Subcutaneous abdominal adipose tissue (tissue), 5 donors: ENCODE data around the gene AJM1.

Source experiments
- H3K27ac ChIP-seq: one replicate; pipeline ENCODE4 v1.7.0; 2013; ENCODE audit warnings: low read depth, mild to moderate bottlenecking, inconsistent platforms, low read length, moderate library complexity
- H3K27me3 ChIP-seq, 5 donors: one replicate each; pipeline ENCODE4 v1.7.0; 2013; ENCODE audit warnings: low read length in 5 of 5, inconsistent platforms in 1 of 5; ENCODE audit not compliant: control insufficient read depth in 5 of 5, insufficient read depth in 4 of 5
- H3K36me3 ChIP-seq, 5 donors: one replicate each; pipeline ENCODE4 v1.7.0; 2013; ENCODE audit warnings: low read length in 5 of 5; ENCODE audit not compliant: control insufficient read depth in 5 of 5, insufficient read depth in 5 of 5
- H3K4me1 ChIP-seq, 5 donors: one replicate each; pipeline ENCODE4 v1.7.0; 2013; ENCODE audit warnings: low read length in 5 of 5, mild to moderate bottlenecking in 3 of 5, moderate library complexity in 1 of 5; ENCODE audit not compliant: control insufficient read depth in 5 of 5, insufficient read depth in 5 of 5
- H3K4me3 ChIP-seq, 5 donors: one replicate each; pipeline ENCODE4 v1.7.0; 2013; ENCODE audit warnings: low read length in 5 of 5, low read depth in 1 of 5
- H3K9ac ChIP-seq, 5 donors: one replicate each; pipeline ENCODE4 v1.7.0; 2013; ENCODE audit warnings: low read length in 5 of 5, mild to moderate bottlenecking in 4 of 5, moderate library complexity in 3 of 5
- H3K9me3 ChIP-seq, 5 donors: one replicate each; pipeline ENCODE4 v1.7.0; 2013; ENCODE audit warnings: low read length in 5 of 5; ENCODE audit not compliant: control insufficient read depth in 5 of 5
- donor health status: healthy.
- donor health status: healthy.
- donor health status: healthy.
- donor health status: healthy.
- donor health status: healthy.

The AJM1 gene

DNA sequence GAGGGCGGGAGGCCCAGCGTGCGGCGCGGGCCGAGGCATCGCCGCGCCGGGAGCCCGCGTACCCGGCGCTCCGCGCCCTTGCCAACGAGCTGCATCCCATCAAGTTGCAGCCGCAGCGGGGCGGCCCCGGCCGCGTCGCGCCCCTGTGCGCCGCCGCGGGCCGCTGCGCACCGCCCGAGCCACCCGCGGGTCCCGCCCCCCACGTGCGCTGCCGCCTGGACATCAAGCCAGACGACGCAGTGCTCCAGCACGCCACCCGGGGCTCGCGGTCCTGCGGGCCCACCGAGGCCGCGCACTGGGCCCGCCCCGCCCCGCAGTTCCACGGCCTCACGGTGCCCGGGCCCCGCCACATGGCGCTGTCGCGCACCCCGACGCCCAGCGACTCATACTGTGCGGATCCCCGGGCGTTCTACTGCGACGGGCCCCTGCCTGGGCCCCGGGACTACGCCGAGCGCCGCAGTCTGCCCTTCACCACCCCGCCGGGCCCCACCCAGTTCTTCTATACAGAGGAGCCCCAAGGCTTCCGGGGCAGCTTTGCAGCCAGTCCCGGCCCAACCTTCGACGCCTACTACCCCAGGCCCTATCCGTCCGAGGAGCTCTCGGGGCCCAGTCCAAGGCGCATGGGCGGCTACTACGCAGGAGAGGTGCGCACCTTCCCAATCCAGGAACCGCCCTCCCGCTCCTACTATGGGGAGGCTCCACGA lies 2.6 kb downstream of the AJM1 start:
- H3K4me1 ChIP-seq = peaks cover 0 to 57% (median 38%) of the 10 kb centered on the region in 5 donors
- H3K27ac ChIP-seq = no peak overlapping the region
- no peaks in the 10 kb centered on the region for H3K9me3 ChIP-seq
- no peak overlapping the region for H3K4me3 ChIP-seq
- peaks cover 0 to 8% (median 4%) of the 10 kb centered on the region in 5 donors for H3K36me3 ChIP-seq
- peaks cover 3 to 18% (median 17%) of the 10 kb centered on the region in 5 donors for H3K27me3 ChIP-seq
- no peak overlapping the region for H3K9ac ChIP-seq

DNA sequence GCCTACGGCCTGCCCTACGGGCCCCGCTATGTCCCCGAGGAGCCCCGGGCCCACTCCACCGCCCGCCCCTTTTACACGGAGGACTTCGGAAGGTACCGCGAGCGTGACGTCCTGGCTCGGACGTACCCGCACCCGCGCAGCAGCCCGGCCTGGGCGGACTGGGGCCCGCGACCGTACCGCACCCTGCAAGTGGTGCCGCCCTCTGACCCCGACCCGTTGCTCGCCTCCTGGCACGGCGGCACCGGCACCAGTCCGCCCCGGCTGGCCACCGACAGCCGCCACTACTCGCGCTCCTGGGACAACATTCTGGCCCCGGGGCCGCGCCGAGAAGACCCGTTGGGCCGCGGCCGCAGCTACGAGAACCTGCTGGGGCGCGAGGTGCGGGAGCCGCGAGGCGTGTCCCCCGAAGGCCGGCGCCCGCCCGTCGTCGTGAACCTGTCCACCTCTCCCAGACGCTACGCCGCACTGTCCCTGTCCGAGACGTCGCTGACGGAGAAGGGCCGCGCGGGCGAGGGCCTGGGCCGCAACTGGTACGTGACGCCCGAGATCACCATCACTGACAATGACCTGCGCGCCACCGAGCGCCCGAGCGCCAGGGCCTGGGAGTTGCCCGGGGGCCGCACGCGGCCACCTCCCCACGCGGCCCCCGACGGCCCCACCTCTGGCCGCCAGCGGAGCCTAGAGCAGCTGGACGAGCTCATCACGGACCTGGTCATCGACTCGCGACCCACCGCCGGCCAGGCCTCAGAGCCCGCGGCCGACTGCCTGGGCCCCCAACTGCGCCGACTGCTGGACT lies 3.4 kb downstream of the AJM1 start:
- H3K36me3 ChIP-seq = peaks cover 0 to 3% (median 0%) of the 10 kb centered on the region in 5 donors
- H3K9ac ChIP-seq = no peak overlapping the region
- peaks cover 3 to 18% (median 17%) of the 10 kb centered on the region in 5 donors for H3K27me3 ChIP-seq
- H3K4me1 ChIP-seq = peaks cover 2 to 65% (median 46%) of the 10 kb centered on the region in 5 donors
- H3K27ac ChIP-seq = no peak overlapping the region
- H3K9me3 ChIP-seq = no peaks in the 10 kb centered on the region
- no peak overlapping the region for H3K4me3 ChIP-seq

DNA sequence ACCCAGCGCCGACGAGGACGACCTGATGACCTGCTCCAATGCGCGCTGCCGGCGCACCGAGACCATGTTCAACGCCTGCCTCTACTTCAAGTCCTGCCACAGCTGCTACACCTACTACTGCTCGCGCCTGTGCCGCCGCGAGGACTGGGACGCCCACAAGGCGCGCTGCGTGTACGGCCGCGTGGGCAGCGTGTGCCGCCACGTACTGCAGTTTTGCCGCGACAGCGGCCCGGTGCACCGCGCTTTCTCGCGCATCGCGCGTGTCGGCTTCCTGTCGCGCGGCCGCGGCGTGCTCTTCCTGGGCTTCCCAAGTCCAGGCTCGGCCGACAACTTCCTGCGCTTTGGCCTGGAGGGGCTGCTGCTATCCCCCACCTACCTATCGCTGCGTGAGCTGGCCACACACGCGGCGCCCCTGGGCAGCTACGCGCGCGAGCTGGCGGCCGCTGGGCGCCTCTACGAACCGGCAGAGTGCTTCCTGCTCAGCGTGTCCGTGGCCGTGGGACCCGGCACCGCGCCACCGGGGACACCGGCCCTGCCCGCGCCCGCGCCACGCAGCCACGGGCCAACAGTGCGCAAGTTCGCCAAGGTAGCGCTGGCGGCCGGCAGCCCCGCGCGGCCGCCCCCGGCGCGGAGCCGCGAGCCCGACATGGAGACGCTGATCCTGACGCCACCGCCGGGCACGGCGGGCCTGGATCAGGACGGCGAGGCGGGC lies 4.3 kb downstream of the AJM1 start:
- peaks cover 3 to 18% (median 17%) of the 10 kb centered on the region in 5 donors for H3K27me3 ChIP-seq
- peak overlapping the region in 3 of 5 donors; percentile 2 to 52 (median 18) for H3K4me3 ChIP-seq
- H3K36me3 ChIP-seq = peaks cover 0 to 9% (median 3%) of the 10 kb centered on the region in 5 donors
- peaks cover 2 to 66% (median 46%) of the 10 kb centered on the region in 5 donors for H3K4me1 ChIP-seq
- no peak overlapping the region for H3K27ac ChIP-seq
- H3K9ac ChIP-seq = no peak overlapping the region
- no peaks in the 10 kb centered on the region for H3K9me3 ChIP-seq

- peak overlapping the region in 3 of 5 donors; percentile 60 to 87 (median 77) for H3K9ac ChIP-seq
- H3K27ac ChIP-seq = no peak overlapping the region
- peaks cover 2 to 63% (median 41%) of the 10 kb centered on the region in 5 donors for H3K4me1 ChIP-seq
- peaks cover 0 to 13% (median 3%) of the 10 kb centered on the region in 5 donors for H3K36me3 ChIP-seq
- peak overlapping the region in 4 of 5 donors; percentile 84 to 96 (median 91) for H3K4me3 ChIP-seq
- H3K27me3 ChIP-seq = peaks cover 3 to 18% (median 17%) of the 10 kb centered on the region in 5 donors
- H3K9me3 ChIP-seq = no peaks in the 10 kb centered on the region
These were observed 5.0 kb downstream of the AJM1 start for GRCh38 chr9:136847088-136847825.

GRCh38 chr9:136847826-136848392 lies 5.6 kb downstream of the AJM1 start:
- peaks cover 2 to 64% (median 37%) of the 10 kb centered on the region in 5 donors for H3K4me1 ChIP-seq
- H3K4me3 ChIP-seq = peak overlapping the region; percentile 84 to 96 (median 91)
- H3K9me3 ChIP-seq = no peaks in the 10 kb centered on the region
- H3K9ac ChIP-seq = peak overlapping the region in 4 of 5 donors; percentile 60 to 87 (median 68)
- H3K27ac ChIP-seq = no peak overlapping the region
- peaks cover 0 to 13% (median 3%) of the 10 kb centered on the region in 5 donors for H3K36me3 ChIP-seq
- H3K27me3 ChIP-seq = peaks cover 3 to 18% (median 17%) of the 10 kb centered on the region in 5 donors

DNA sequence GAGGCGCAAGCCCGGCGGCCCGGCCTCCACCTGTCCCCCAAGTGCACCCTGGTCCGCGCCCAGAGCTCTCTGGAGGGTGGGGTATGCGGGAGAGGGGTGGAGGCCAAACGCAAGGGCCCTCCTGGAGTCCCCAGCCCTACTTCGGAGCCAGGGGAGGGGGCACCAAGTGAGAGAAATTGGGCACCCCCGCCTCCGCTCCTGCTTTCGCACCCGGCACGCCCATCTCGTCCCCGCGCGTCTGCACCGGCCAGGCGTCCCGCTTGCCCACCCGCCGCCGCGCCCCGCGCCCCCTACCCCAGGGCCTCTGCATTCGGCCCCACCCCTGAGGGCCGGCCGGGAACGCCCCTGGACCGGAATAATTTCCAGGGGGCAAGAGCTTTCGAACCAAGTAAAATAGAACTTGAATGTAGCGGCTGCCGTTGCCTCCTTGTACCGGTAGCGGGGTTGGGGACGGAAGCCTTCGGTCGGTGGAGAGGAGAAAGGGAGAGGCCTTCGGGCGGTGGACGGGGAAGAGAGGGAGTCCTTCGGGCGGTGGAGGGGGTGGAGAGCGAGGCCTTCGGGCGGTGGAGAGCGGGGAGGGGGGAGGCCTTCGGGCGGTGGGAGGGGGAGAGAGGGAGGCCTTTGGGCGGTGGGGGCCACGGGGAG lies 6.2 kb downstream of the AJM1 start:
- Histone ChIP-seq H3K27ac (peak overlapping the region; percentile 74), H3K9me3 (no peaks in the 10 kb centered on the region), H3K4me1 (peaks cover 2 to 62% (median 32%) of the 10 kb centered on the region in 5 donors), H3K9ac (peak overlapping the region in 4 of 5 donors; percentile 60 to 87 (median 68)), H3K36me3 (peaks cover 0 to 13% (median 3%) of the 10 kb centered on the region in 5 donors), H3K4me3 (peak overlapping the region; percentile 84 to 96 (median 91)), H3K27me3 (peaks cover 3 to 18% (median 17%) of the 10 kb centered on the region in 5 donors)

- Histone ChIP-seq H3K9me3 (no peaks in the 10 kb centered on the region), H3K4me1 (peaks cover 2 to 54% (median 31%) of the 10 kb centered on the region in 5 donors), H3K36me3 (peaks cover 0 to 13% (median 3%) of the 10 kb centered on the region in 5 donors), H3K4me3 (peak within 1 kb of the TSS; percentile 84 to 96 (median 91)), H3K27ac (peak within 1 kb of the TSS; percentile 74), H3K27me3 (peaks cover 3 to 18% (median 17%) of the 10 kb centered on the region in 5 donors), H3K9ac (peak within 1 kb of the TSS in 4 of 5 donors; percentile 64 to 87 (median 76))
These were observed 7.0 kb downstream of the AJM1 start, which contains the start of gene PHPT1 for GRCh38 chr9:136849038-136849959. Gene PHPT1 (plus strand): TSS chr9:136849409. CDS start chr9:136849431, 22 bp downstream.
